HG03521 (cell line): ENCODE results near the gene TAF15.

ENCODE experiments used
- ATAC-seq: cut with Tn5 transposase; IDR thresholded peaks from one replicate; pipeline ENCODE4 v1.9.1; 2021; ENCODE audit warnings: mild to moderate bottlenecking, moderate library complexity; ENCODE audit not compliant: unreplicated experiment

TAF15 gene

GRCh38 chr17:35817196-35817595, 7.9 kb downstream of the TAF15 start:
- ATAC-seq = no peak

GRCh38 chr17:35819455-35819854, 10.2 kb downstream of the TAF15 start:
- ATAC-seq = no peak

GRCh38 chr17:35821308-35821707, 12.0 kb downstream of the TAF15 start:
- no peak for ATAC-seq

- no peak for ATAC-seq
Observed at GRCh38 chr17:35825206-35825605, 15.9 kb downstream of the TAF15 start.

- no peak for ATAC-seq
Observed at GRCh38 chr17:35841101-35841500, 31.8 kb downstream of the TAF15 start.

- ATAC-seq = no peak
Observed at GRCh38 chr17:35841505-35841904, 32.2 kb downstream of the TAF15 start.

GRCh38 chr17:35842239-35842638, 33.0 kb downstream of the TAF15 start:
- no peak for ATAC-seq

GRCh38 chr17:35843698-35844097, 34.4 kb downstream of the TAF15 start:
- ATAC-seq = no peak

GRCh38 chr17:35844547-35844946, 35.3 kb downstream of the TAF15 start:
- no peak for ATAC-seq

- no peak for ATAC-seq
Observed at GRCh38 chr17:35846055-35846809, 36.9 kb downstream of the TAF15 start.

- no peak for ATAC-seq
Observed at GRCh38 chr17:35847006-35847405, 37.7 kb downstream of the TAF15 start.

GRCh38 chr17:35847633-35848373, 38.5 kb downstream of the TAF15 start:
- ATAC-seq = no peak

- no peak for ATAC-seq
Observed at GRCh38 chr17:35849469-35850348, 40.4 kb downstream of the TAF15 start.

- ATAC-seq = no peak
Observed at GRCh38 chr17:35855965-35856364, 46.7 kb downstream of the TAF15 start.

- ATAC-seq = no peak
Observed at GRCh38 chr17:35856603-35857002, 47.3 kb downstream of the TAF15 start.

GRCh38 chr17:35864853-35865252, 55.6 kb downstream of the TAF15 start:
- no peak for ATAC-seq

- ATAC-seq = no peak
Observed at GRCh38 chr17:35865412-35866340, 56.4 kb downstream of the TAF15 start.

GRCh38 chr17:35866341-35866950, 57.2 kb downstream of the TAF15 start:
- no peak for ATAC-seq

- no peak for ATAC-seq
Observed at GRCh38 chr17:35867574-35867973, 58.3 kb downstream of the TAF15 start.

GRCh38 chr17:35868737-35869136, 59.5 kb downstream of the TAF15 start, which contains the start of gene HEATR9:
Gene HEATR9, minus strand, starts transcription at chr17:35868891. Its CDS starts 149 bp downstream, at chr17:35868742.
- no peak for ATAC-seq
